ENCODE measurements around the gene CORO2B. TPM values are rescaled to one million over a fixed set of nuclear protein-coding genes. Genes with fewer than 3 reads are reported as not detected.

The CORO2B gene
- total RNA-seq, 1 experiment from 2014 or later: 3.8 TPM

GRCh38 chr15:68581725-68582124, 2.9 kb downstream of the CORO2B start:
- POLR2A ChIA-PET (ENCODE audit: low non-redundant PET): no interaction called here
- intact Hi-C loops (cut with micrococcal nuclease; ENCODE audit: unreplicated experiment): no loop called here
- no peaks in the 10 kb centered on the region for H3K36me3 ChIP-seq (ENCODE audit: insufficient read depth, low read length, poor library complexity, severe bottlenecking)
- BruUV-seq (replicated peaks): no TSS peak
- peaks cover 27% of the 10 kb centered on the region for H3K4me1 ChIP-seq (ENCODE audit: insufficient read depth, low read length, poor library complexity, severe bottlenecking)
- no peak overlapping the region for H3K27ac ChIP-seq (ENCODE audit: low read depth, low read length, poor library complexity, severe bottlenecking)
- no peaks in the 10 kb centered on the region for H3K27me3 ChIP-seq (replicated peaks; ENCODE audit: insufficient read depth, low read depth, low read length, poor library complexity)
- no peaks in the 10 kb centered on the region for H3K9me3 ChIP-seq (ENCODE audit: low read depth, low read length, poor library complexity, severe bottlenecking)
- H3K4me3 ChIP-seq (ENCODE audit: low read depth, low read length, poor library complexity, severe bottlenecking): no peak overlapping the region
- CTCF ChIA-PET: no interaction called here
- TF ChIP-seq CTCF (conservative IDR thresholded peaks at IDR 0.05; ENCODE audit: low read depth, low read length): no peak
- no peak for TF ChIP-seq EZH2 (IDR thresholded peaks at IDR 0.05; ENCODE audit: borderline replicate concordance, low read depth, low read length, poor library complexity, severe bottlenecking)
- no peak for DNase-seq (ENCODE audit: low spot score)

GRCh38 chr15:68582236-68582635, 3.4 kb downstream of the CORO2B start:
- CTCF ChIA-PET: no interaction called here

GRCh38 chr15:68582864-68583263, 4.1 kb downstream of the CORO2B start:
- Histone ChIP-seq H3K27ac (ENCODE audit: low read depth, low read length, poor library complexity, severe bottlenecking) (no peak overlapping the region), H3K9me3 (ENCODE audit: low read depth, low read length, poor library complexity, severe bottlenecking) (no peaks in the 10 kb centered on the region), H3K4me1 (ENCODE audit: insufficient read depth, low read length, poor library complexity, severe bottlenecking) (peaks cover 29% of the 10 kb centered on the region), H3K27me3 (replicated peaks; ENCODE audit: insufficient read depth, low read depth, low read length, poor library complexity) (no peaks in the 10 kb centered on the region), H3K36me3 (ENCODE audit: insufficient read depth, low read length, poor library complexity, severe bottlenecking) (no peaks in the 10 kb centered on the region), H3K4me3 (ENCODE audit: low read depth, low read length, poor library complexity, severe bottlenecking) (no peak overlapping the region)
- TF ChIP-seq EZH2 (IDR thresholded peaks at IDR 0.05; ENCODE audit: borderline replicate concordance, low read depth, low read length, poor library complexity, severe bottlenecking) (no peak), CTCF (conservative IDR thresholded peaks at IDR 0.05; ENCODE audit: low read depth, low read length) (no peak)
- intact Hi-C loops (cut with micrococcal nuclease; ENCODE audit: unreplicated experiment): no loop called here
- POLR2A ChIA-PET (ENCODE audit: low non-redundant PET): no interaction called here
- CTCF ChIA-PET: no interaction called here
- no peak for DNase-seq (ENCODE audit: low spot score)
- no TSS peak for BruUV-seq (replicated peaks)

More at GRCh38 chr15:68582236-68582635, 3.4 kb downstream of the CORO2B start:
- intact Hi-C loops (cut with micrococcal nuclease; ENCODE audit: unreplicated experiment): no loop called here
- peaks cover 27% of the 10 kb centered on the region for H3K4me1 ChIP-seq (ENCODE audit: insufficient read depth, low read length, poor library complexity, severe bottlenecking)
- no TSS peak for BruUV-seq (replicated peaks)
- TF ChIP-seq CTCF (conservative IDR thresholded peaks at IDR 0.05; ENCODE audit: low read depth, low read length) (no peak), EZH2 (IDR thresholded peaks at IDR 0.05; ENCODE audit: borderline replicate concordance, low read depth, low read length, poor library complexity, severe bottlenecking) (no peak)
- DNase-seq (ENCODE audit: low spot score): no peak
- H3K27ac ChIP-seq (ENCODE audit: low read depth, low read length, poor library complexity, severe bottlenecking): no peak overlapping the region
- POLR2A ChIA-PET (ENCODE audit: low non-redundant PET): no interaction called here
- no peak overlapping the region for H3K4me3 ChIP-seq (ENCODE audit: low read depth, low read length, poor library complexity, severe bottlenecking)
- no peaks in the 10 kb centered on the region for H3K27me3 ChIP-seq (replicated peaks; ENCODE audit: insufficient read depth, low read depth, low read length, poor library complexity)
- H3K9me3 ChIP-seq (ENCODE audit: low read depth, low read length, poor library complexity, severe bottlenecking): no peaks in the 10 kb centered on the region
- no peaks in the 10 kb centered on the region for H3K36me3 ChIP-seq (ENCODE audit: insufficient read depth, low read length, poor library complexity, severe bottlenecking)

Data from A673 (cell line).